ENCODE results near the gene CKMT1B. TPM values are rescaled to one million over a fixed set of nuclear protein-coding genes. Genes with fewer than 3 reads are reported as not detected.

The CKMT1B gene
- total RNA-seq, 2 experiments from 2014 or later: not detected

Other genes starting within 250 kb of the CKMT1B start
- gene ZSCAN29, start 223.0 kb upstream of the CKMT1B start, total RNA-seq: 1 to 10 TPM; 9.7 to 9.8 TPM
- 1 to 10 TPM; 3.9 to 5.8 TPM for gene TUBGCP4, start 222.9 kb upstream of the CKMT1B start, total RNA-seq
- gene TP53BP1, start 100.9 kb upstream of the CKMT1B start, total RNA-seq: 10 to 100 TPM; 54.6 to 59.7 TPM
- gene MAP1A, start 76.4 kb upstream of the CKMT1B start, total RNA-seq: under 1 TPM; 0.75 to 0.92 TPM
- 10 to 100 TPM; 22.3 to 28.1 TPM for gene PPIP5K1, start 3.8 kb upstream of the CKMT1B start, total RNA-seq
- gene STRC, start 24.8 kb downstream of the CKMT1B start, total RNA-seq: 1 to 10 TPM; 1.1 to 2.4 TPM
- 1 to 10 TPM; 5.2 to 5.5 TPM for gene CATSPER2, start 54.8 kb downstream of the CKMT1B start, total RNA-seq
- gene CKMT1A, start 99.8 kb downstream of the CKMT1B start, total RNA-seq: not detected
- 100 to 1,000 TPM; 192 to 198 TPM for gene PDIA3, start 152.4 kb downstream of the CKMT1B start, total RNA-seq
- 1 to 10 TPM in 1 of 2 experiments, under 1 TPM in 1; 0.67 to 1.1 TPM for gene ELL3, start 182.9 kb downstream of the CKMT1B start, total RNA-seq
- gene SERF2, start 198.3 kb downstream of the CKMT1B start, total RNA-seq: 100 to 1,000 TPM; 322 TPM
- gene SERINC4, start 206.2 kb downstream of the CKMT1B start, total RNA-seq: under 1 TPM; 0.27 to 0.44 TPM
- gene HYPK, start 206.6 kb downstream of the CKMT1B start, total RNA-seq: 10 to 100 TPM; 10.9 to 14.0 TPM
- 10 to 100 TPM; 10.1 to 11.9 TPM for gene MFAP1, start 230.7 kb downstream of the CKMT1B start, total RNA-seq
- 1 to 10 TPM; 3.9 to 5.4 TPM for gene WDR76, start 233.0 kb downstream of the CKMT1B start, total RNA-seq

All from CD8-positive, alpha-beta T cell (primary cell).